ENCODE data around the gene DNAJC16. TPM values are rescaled to one million over a fixed set of nuclear protein-coding genes. Genes with fewer than 3 reads are reported as not detected.

DNAJC16 gene
- total RNA-seq, 1 donor from 2014 or later: 33.6 TPM

DNA sequence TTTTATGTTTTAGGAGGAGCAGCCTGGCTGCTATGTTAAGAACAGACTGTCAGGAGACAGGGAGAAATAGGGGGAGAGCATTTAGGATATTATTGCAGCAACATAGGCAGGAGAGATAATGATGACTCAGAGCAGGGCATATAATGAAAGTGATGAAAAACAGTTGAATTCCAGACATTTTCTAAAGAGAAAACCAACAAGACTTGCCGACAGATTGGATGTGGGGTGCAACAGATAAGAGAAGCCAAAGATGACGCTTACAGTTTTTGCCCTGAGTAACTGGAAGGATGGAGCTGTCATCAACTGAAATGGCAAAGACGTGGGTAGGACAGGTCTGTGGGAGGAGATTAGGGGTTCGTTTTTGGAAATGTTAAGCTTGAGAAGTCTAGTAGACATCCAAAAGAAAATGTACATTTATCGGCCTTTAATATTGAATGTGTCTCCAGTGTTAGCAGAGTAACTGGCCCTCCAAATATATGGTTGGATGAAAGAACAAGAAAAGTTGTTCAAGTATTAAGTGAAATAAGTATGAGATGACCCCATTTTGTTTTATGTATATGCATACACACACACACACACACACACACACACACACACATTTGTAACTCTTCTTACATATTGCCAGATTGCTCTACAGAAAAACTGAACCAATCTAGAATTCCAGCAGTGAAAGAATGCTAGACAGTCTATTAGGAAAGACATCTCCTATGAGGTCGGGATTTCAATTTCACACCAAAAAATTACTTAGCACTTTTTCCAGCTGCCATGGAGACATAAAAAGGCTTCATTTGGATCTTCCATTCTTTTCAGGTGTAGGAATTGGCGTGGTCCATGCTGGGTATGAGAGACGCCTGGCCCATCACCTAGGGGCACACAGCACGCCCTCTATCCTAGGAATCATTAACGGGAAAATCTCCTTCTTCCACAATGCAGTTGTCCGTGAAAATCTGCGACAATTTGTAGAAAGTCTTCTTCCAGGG lies 17.2 kb downstream of the DNAJC16 start:
- H3K36me3 ChIP-seq: peaks cover 7% of the 10 kb centered on the region
- no peak overlapping the region for H3K9ac ChIP-seq
- peaks cover 6% of the 10 kb centered on the region for H4K20me1 ChIP-seq (ENCODE audit: low read depth)
- H3K9me3 ChIP-seq (ENCODE audit: low read depth): no peaks in the 10 kb centered on the region
- no peak for DNase-seq (ENCODE audit: low spot score)
- TF ChIP-seq EZH2phosphoT487 (IDR thresholded peaks at IDR 0.05) (no peak), EZH2 (IDR thresholded peaks at IDR 0.05) (no peak)
- TF ChIP-seq, protein P1, sequence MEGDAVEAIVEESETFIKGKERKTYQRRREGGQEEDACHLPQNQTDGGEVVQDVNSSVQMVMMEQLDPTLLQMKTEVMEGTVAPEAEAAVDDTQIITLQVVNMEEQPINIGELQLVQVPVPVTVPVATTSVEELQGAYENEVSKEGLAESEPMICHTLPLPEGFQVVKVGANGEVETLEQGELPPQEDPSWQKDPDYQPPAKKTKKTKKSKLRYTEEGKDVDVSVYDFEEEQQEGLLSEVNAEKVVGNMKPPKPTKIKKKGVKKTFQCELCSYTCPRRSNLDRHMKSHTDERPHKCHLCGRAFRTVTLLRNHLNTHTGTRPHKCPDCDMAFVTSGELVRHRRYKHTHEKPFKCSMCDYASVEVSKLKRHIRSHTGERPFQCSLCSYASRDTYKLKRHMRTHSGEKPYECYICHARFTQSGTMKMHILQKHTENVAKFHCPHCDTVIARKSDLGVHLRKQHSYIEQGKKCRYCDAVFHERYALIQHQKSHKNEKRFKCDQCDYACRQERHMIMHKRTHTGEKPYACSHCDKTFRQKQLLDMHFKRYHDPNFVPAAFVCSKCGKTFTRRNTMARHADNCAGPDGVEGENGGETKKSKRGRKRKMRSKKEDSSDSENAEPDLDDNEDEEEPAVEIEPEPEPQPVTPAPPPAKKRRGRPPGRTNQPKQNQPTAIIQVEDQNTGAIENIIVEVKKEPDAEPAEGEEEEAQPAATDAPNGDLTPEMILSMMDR (IDR thresholded peaks at IDR 0.05): no peak
- H3K4me1 ChIP-seq: no peaks in the 10 kb centered on the region
- no peak overlapping the region for H3K4me3 Mint-ChIP-seq
- H3K4me3 ChIP-seq: no peak overlapping the region
- H3K27me3 ChIP-seq: no peaks in the 10 kb centered on the region
- no peaks in the 10 kb centered on the region for H3K9me3 Mint-ChIP-seq
- peaks cover 17% of the 10 kb centered on the region for H3K36me3 Mint-ChIP-seq
- peaks cover 4% of the 10 kb centered on the region for H3F3A ChIP-seq (ENCODE audit: low read depth)
- no peaks in the 10 kb centered on the region for H3K27me3 Mint-ChIP-seq (ENCODE audit: insufficient read depth, low read depth)
- no peak overlapping the region for H3K27ac ChIP-seq
- H3K79me2 ChIP-seq (ENCODE audit: low read depth): no peaks in the 10 kb centered on the region
- no peak overlapping the region for H2AFZ ChIP-seq (replicated peaks)
- no peaks in the 10 kb centered on the region for H3K4me1 Mint-ChIP-seq
- no peak overlapping the region for H3K27ac Mint-ChIP-seq
- H3K4me2 ChIP-seq: no peak overlapping the region

DNA sequence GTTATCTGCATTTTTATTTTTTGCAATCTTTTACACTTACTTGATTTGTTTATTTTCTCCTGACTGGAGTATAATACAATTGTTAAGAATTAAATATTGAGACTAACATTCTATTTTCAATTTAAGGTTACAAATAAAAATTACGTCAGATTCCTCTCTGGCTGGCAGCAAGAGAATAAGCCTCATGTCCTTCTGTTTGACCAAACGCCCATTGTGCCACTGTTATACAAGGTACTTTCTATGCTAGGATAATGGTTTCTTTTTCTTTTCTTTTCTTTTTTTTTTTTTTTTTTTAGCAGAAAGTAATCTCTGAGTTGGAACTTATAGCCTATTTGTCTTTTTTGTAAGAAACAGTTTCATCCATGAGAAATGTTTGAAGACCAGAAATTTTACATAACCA lies 20.0 kb downstream of the DNAJC16 start:
- Histone ChIP-seq H3K27ac (no peak overlapping the region), H4K20me1 (ENCODE audit: low read depth) (peaks cover 6% of the 10 kb centered on the region), H3K9ac (no peak overlapping the region), H3K27me3 (no peaks in the 10 kb centered on the region), H3K9me3 (ENCODE audit: low read depth) (no peaks in the 10 kb centered on the region), H3K4me3 (no peak overlapping the region), H2AFZ (replicated peaks) (no peak overlapping the region), H3K4me1 (no peaks in the 10 kb centered on the region), H3K4me2 (no peak overlapping the region), H3F3A (ENCODE audit: low read depth) (peaks cover 4% of the 10 kb centered on the region), H3K79me2 (ENCODE audit: low read depth) (no peaks in the 10 kb centered on the region), H3K36me3 (peaks cover 9% of the 10 kb centered on the region)
- DNase-seq (ENCODE audit: low spot score): no peak
- H3K27me3 Mint-ChIP-seq (ENCODE audit: insufficient read depth, low read depth): no peaks in the 10 kb centered on the region
- TF ChIP-seq, protein P1 (IDR thresholded peaks at IDR 0.05): no peak
- TF ChIP-seq EZH2 (IDR thresholded peaks at IDR 0.05): no peak
- TF ChIP-seq EZH2phosphoT487 (IDR thresholded peaks at IDR 0.05): no peak
- H3K4me3 Mint-ChIP-seq: no peak overlapping the region
- H3K27ac Mint-ChIP-seq: no peak overlapping the region
- no peaks in the 10 kb centered on the region for H3K9me3 Mint-ChIP-seq
- H3K4me1 Mint-ChIP-seq: no peaks in the 10 kb centered on the region
- H3K36me3 Mint-ChIP-seq: peaks cover 25% of the 10 kb centered on the region

GRCh38 chr1:15550573-15550972 lies 23.9 kb downstream of the DNAJC16 start:
- Mint-ChIP-seq H3K4me3 (no peak overlapping the region), H3K4me1 (no peaks in the 10 kb centered on the region), H3K36me3 (peaks cover 19% of the 10 kb centered on the region), H3K9me3 (no peaks in the 10 kb centered on the region), H3K27me3 (ENCODE audit: insufficient read depth, low read depth) (peaks cover 3% of the 10 kb centered on the region), H3K27ac (no peak overlapping the region)
- Histone ChIP-seq H3K4me3 (no peak overlapping the region), H3K9me3 (ENCODE audit: low read depth) (no peaks in the 10 kb centered on the region), H3K79me2 (ENCODE audit: low read depth) (no peaks in the 10 kb centered on the region), H3K4me2 (no peak overlapping the region), H3K9ac (no peak overlapping the region), H3F3A (ENCODE audit: low read depth) (no peaks in the 10 kb centered on the region), H3K27me3 (no peaks in the 10 kb centered on the region), H3K27ac (no peak overlapping the region), H2AFZ (replicated peaks) (no peak overlapping the region), H3K4me1 (no peaks in the 10 kb centered on the region), H3K36me3 (peaks cover 9% of the 10 kb centered on the region), H4K20me1 (ENCODE audit: low read depth) (no peaks in the 10 kb centered on the region)
- no peak for DNase-seq (ENCODE audit: low spot score)
- TF ChIP-seq EZH2phosphoT487 (IDR thresholded peaks at IDR 0.05) (no peak), EZH2 (IDR thresholded peaks at IDR 0.05) (no peak)
- TF ChIP-seq, protein P1 (IDR thresholded peaks at IDR 0.05): no peak

Data from neural progenitor cell (in vitro differentiated cells).